ENCODE results near the gene DTNA.

GRCh38 chr18:34875150-34875549 lies 165.1 kb downstream of the DTNA start:
- no peak for TF ChIP-seq SUZ12 (IDR thresholded peaks at IDR 0.05)
- no peak for TF ChIP-seq SP1 (IDR thresholded peaks at IDR 0.05)
- TF ChIP-seq BHLHE40 (IDR thresholded peaks at IDR 0.05; ENCODE audit: borderline replicate concordance), result no peak
- no peak for TF ChIP-seq ARNT (IDR thresholded peaks at IDR 0.05)

All from HEK293T (cell line).